H9 (cell line): ENCODE data around the gene LZTS3. TPM values are rescaled to one million over a fixed set of nuclear protein-coding genes. Genes with fewer than 3 reads are reported as not detected.

Experiments used
- DNase-seq: peaks from one replicate; pipeline ENCODE4 v3.0.0-alpha.2; 2017
- H2AFZ ChIP-seq: one replicate; pipeline ENCODE4 v1.6.1; 2013; ENCODE audit warnings: mild to moderate bottlenecking, low read length, control low read depth, moderate library complexity
- H2AK5ac ChIP-seq: 2 replicates; pipeline ENCODE4 v1.6.1; 2013; ENCODE audit warnings: low read length, control low read depth, mixed read lengths; ENCODE audit not compliant: insufficient read length
- H2BK120ac ChIP-seq: one replicate; pipeline ENCODE4 v1.6.1; 2013; ENCODE audit warnings: low read depth, mild to moderate bottlenecking, low read length, control low read depth, inconsistent platforms; ENCODE audit not compliant: poor library complexity, severe bottlenecking
- H2BK12ac ChIP-seq: 2 replicates; pipeline ENCODE4 v1.6.1; 2013; ENCODE audit warnings: low read length, control low read depth, mixed read lengths, low read depth; ENCODE audit not compliant: insufficient read length
- H2BK15ac ChIP-seq: 2 replicates; pipeline ENCODE4 v1.6.1; 2013; ENCODE audit warnings: low read depth, low read length, control low read depth
- H2BK20ac ChIP-seq: one replicate; pipeline ENCODE4 v1.6.1; 2013; ENCODE audit warnings: low read depth, mild to moderate bottlenecking, low read length, control low read depth, inconsistent platforms; ENCODE audit not compliant: poor library complexity, severe bottlenecking
- H2BK5ac ChIP-seq: 2 replicates; pipeline ENCODE4 v1.6.1; 2013; ENCODE audit warnings: low read length, control low read depth, mixed read lengths; ENCODE audit not compliant: insufficient read length
- H3K14ac ChIP-seq: 2 replicates; pipeline ENCODE4 v1.6.1; 2013; ENCODE audit warnings: low read length, control low read depth; ENCODE audit not compliant: insufficient read depth
- H3K18ac ChIP-seq: 2 replicates; pipeline ENCODE4 v1.6.1; 2013; ENCODE audit warnings: low read depth, mild to moderate bottlenecking, mixed read lengths, low read length, control low read depth; ENCODE audit not compliant: insufficient read length
- H3K23ac ChIP-seq: 2 replicates; pipeline ENCODE4 v1.6.1; 2013; ENCODE audit warnings: low read length, control low read depth, mixed read lengths, low read depth; ENCODE audit not compliant: insufficient read length
- H3K23me2 ChIP-seq: 2 replicates; pipeline ENCODE4 v1.6.1; 2013; ENCODE audit warnings: low read depth, mild to moderate bottlenecking, mixed read lengths, low read length, control low read depth; ENCODE audit not compliant: insufficient read length, poor library complexity, severe bottlenecking
- H3K27ac ChIP-seq: 2 replicates; pipeline ENCODE4 v1.5.1; 2013; ENCODE audit warnings: low read length, control low read depth, mixed read lengths, low read depth; ENCODE audit not compliant: insufficient read length
- H3K27me3 ChIP-seq: 2 replicates; pipeline ENCODE4 v1.6.1; 2013; ENCODE audit warnings: low read length, control low read depth, inconsistent platforms; ENCODE audit not compliant: insufficient read depth
- H3K4ac ChIP-seq: 2 replicates; pipeline ENCODE4 v1.6.1; 2013; ENCODE audit warnings: low read depth, mild to moderate bottlenecking, control low read depth, inconsistent platforms, low read length, moderate library complexity
- H3K4me1 ChIP-seq: 2 replicates; pipeline ENCODE4 v1.6.1; 2013; ENCODE audit warnings: low read length, control low read depth, inconsistent platforms; ENCODE audit not compliant: insufficient read depth
- H3K4me2 ChIP-seq: 2 replicates; pipeline ENCODE4 v1.6.1; 2013; ENCODE audit warnings: low read length, control low read depth, mixed read lengths; ENCODE audit not compliant: insufficient read length, insufficient read depth
- H3K56ac ChIP-seq: 2 replicates; pipeline ENCODE4 v1.6.1; 2013; ENCODE audit warnings: low read depth, mild to moderate bottlenecking, mixed read lengths, low read length, control low read depth; ENCODE audit not compliant: insufficient read length
- H3K79me1 ChIP-seq: 2 replicates; pipeline ENCODE4 v1.6.1; 2013; ENCODE audit warnings: low read depth, mild to moderate bottlenecking, moderate library complexity, low read length, control low read depth, inconsistent platforms; ENCODE audit not compliant: insufficient read depth, poor library complexity, severe bottlenecking
- H3K79me2 ChIP-seq: 2 replicates; pipeline ENCODE4 v1.6.1; 2013; ENCODE audit warnings: low read length, control low read depth, inconsistent platforms; ENCODE audit not compliant: insufficient read depth
- H3K9ac ChIP-seq: 2 replicates; pipeline ENCODE4 v1.6.1; 2013; ENCODE audit warnings: low read length, control low read depth, mixed read lengths; ENCODE audit not compliant: insufficient read length; ENCODE audit errors: extremely low read depth
- H3K9me3 ChIP-seq: one replicate; pipeline ENCODE4 v1.6.1; 2013; ENCODE audit warnings: low read depth, low read length, inconsistent platforms; ENCODE audit not compliant: control insufficient read depth
- H3T11ph ChIP-seq: one replicate; pipeline ENCODE4 v1.6.1; 2013; ENCODE audit warnings: mild to moderate bottlenecking, low read length, control low read depth, inconsistent platforms
- H4K20me1 ChIP-seq: one replicate; pipeline ENCODE4 v1.6.1; 2013; ENCODE audit not compliant: control insufficient read depth, insufficient read length, insufficient read depth
- H4K5ac ChIP-seq: 2 replicates; pipeline ENCODE4 v1.6.1; 2013; ENCODE audit warnings: low read depth, mild to moderate bottlenecking, mixed read lengths, low read length, control low read depth; ENCODE audit not compliant: insufficient read length
- H4K8ac ChIP-seq: replicated peaks from 2 replicates; pipeline ENCODE4 v1.6.1; 2013; ENCODE audit warnings: low read length, control low read depth, mixed read lengths, low read depth; ENCODE audit not compliant: insufficient read length
- H4K91ac ChIP-seq: 2 replicates; pipeline ENCODE4 v1.6.1; 2013; ENCODE audit warnings: low read depth, mild to moderate bottlenecking, moderate library complexity, mixed read lengths, low read length, control low read depth; ENCODE audit not compliant: insufficient read length
- H3K27ac Mint-ChIP-seq, 3 experiments: 2 replicates in 2 of 3; 3 replicates in 1 of 3; pipeline ENCODE4 v1.8.0; 2020 to 2021; ENCODE audit warnings: mixed read lengths in 3 of 3, mild to moderate bottlenecking in 1 of 3, moderate library complexity in 1 of 3
- H3K27me3 Mint-ChIP-seq: 2 replicates; pipeline ENCODE4 v1.8.0; 2021; ENCODE audit warnings: low read depth, mild to moderate bottlenecking, moderate library complexity, mixed read lengths
- H3K36me3 Mint-ChIP-seq, 3 experiments: 2 replicates in 2 of 3; 3 replicates in 1 of 3; pipeline ENCODE4 v1.8.0; 2020 to 2021; ENCODE audit warnings: low read depth in 3 of 3, mixed read lengths in 3 of 3; ENCODE audit not compliant: insufficient read depth in 1 of 3
- H3K4me1 Mint-ChIP-seq, 2 experiments: 2 replicates each; pipeline ENCODE4 v1.8.0; 2020; ENCODE audit warnings: mixed read lengths in 2 of 2
- H3K4me3 Mint-ChIP-seq, 2 experiments: 2 replicates in 1 of 2; 3 replicates in 1 of 2; pipeline ENCODE4 v1.8.0; 2020 to 2021; ENCODE audit warnings: mild to moderate bottlenecking in 2 of 2, mixed read lengths in 2 of 2, moderate library complexity in 1 of 2
- H3K9me3 Mint-ChIP-seq, 2 experiments: 2 replicates in 1 of 2; 3 replicates in 1 of 2; pipeline ENCODE4 v1.8.0; 2020; ENCODE audit warnings: mild to moderate bottlenecking in 2 of 2, mixed read lengths in 2 of 2, moderate library complexity in 1 of 2
- CTCF ChIP-seq: fragments of 200-600 bp; sonication (generic); conservative IDR thresholded peaks from 3 replicates; pipeline ENCODE4 v1.8.0; 2021; ENCODE audit warnings: antibody characterized with exemption, mild to moderate bottlenecking
- WGBS: extraction: QIAGEN DNeasy Blood & Tissue Kit; methylation state at CpG from one replicate; pipeline ENCODE4 v1.1.7; 2013; ENCODE audit warnings: missing lambda C conversion rate, low lambda C conversion rate, mixed read lengths; ENCODE audit not compliant: insufficient read length; ENCODE audit errors: extremely low coverage; 5-methylcytosine and 5-hydroxymethylcytosine counted together
- total RNA-seq: library from RNA; stranded (reverse); gene quantifications from 2 replicates; pipeline ENCODE4 v1.2.1, GENCODE V29; 2021

LZTS3 gene
- total RNA-seq, 1 experiment from 2014 or later = 20.8 TPM

GRCh38 chr20:3202965-3203314, 29.6 kb upstream of the LZTS3 start:
- Histone ChIP-seq H2AFZ (no peak overlapping the region), H3K23me2 (peaks cover 8% of the 10 kb centered on the region), H3K27ac (no peak overlapping the region), H3K18ac (no peak overlapping the region), H3K27me3 (no peaks in the 10 kb centered on the region), H3T11ph (no peak overlapping the region), H2BK12ac (no peak overlapping the region), H3K56ac (no peak overlapping the region), H4K5ac (no peak overlapping the region), H3K23ac (no peak overlapping the region), H2BK120ac (no peak overlapping the region), H3K4me1 (peaks cover 3% of the 10 kb centered on the region; the same call in 1 of the 2 replicates), H3K14ac (no peak overlapping the region), H3K9ac (no peak overlapping the region), H4K91ac (no peak overlapping the region), H3K79me2 (no peaks in the 10 kb centered on the region; the same call in 1 of the 2 replicates), H3K4me2 (peak overlapping the region; percentile 78), H2BK15ac (no peak overlapping the region), H3K79me1 (peaks cover 6% of the 10 kb centered on the region), H4K8ac (no peak overlapping the region), H3K9me3 (no peaks in the 10 kb centered on the region), H4K20me1 (no peaks in the 10 kb centered on the region), H2AK5ac (no peak overlapping the region), H2BK5ac (no peak overlapping the region), H2BK20ac (no peak overlapping the region), H3K4ac (no peak overlapping the region)
- Mint-ChIP-seq H3K4me1 (peaks cover 4 to 8% of the 10 kb centered on the region in 2 experiments; a peak in 2 of 4 replicates), H3K9me3 (no peaks in the 10 kb centered on the region; a peak in 1 of 5 replicates), H3K4me3 (peak overlapping the region; percentile 26 to 97; a peak in 2 of 5 replicates), H3K27ac (no peak overlapping the region; a peak in 1 of 7 replicates), H3K36me3 (peaks cover 22 to 37% (median 36%) of the 10 kb centered on the region in 3 experiments), H3K27me3 (no peaks in the 10 kb centered on the region)
- TF ChIP-seq CTCF = no peak
- no CpG with 5 or more reads among the region's 9 CpGs for WGBS
- no peak for DNase-seq
